NCI-H1436 treated with DMSO at 0.1 percent for 48 hours (cell line): ENCODE results near the gene CYB5R2.

Experiments used
- DNase-seq: peaks from one replicate; lab custom pipeline; 2025; lab: John Stamatoyannopoulos, UW

CYB5R2 gene

DNA sequence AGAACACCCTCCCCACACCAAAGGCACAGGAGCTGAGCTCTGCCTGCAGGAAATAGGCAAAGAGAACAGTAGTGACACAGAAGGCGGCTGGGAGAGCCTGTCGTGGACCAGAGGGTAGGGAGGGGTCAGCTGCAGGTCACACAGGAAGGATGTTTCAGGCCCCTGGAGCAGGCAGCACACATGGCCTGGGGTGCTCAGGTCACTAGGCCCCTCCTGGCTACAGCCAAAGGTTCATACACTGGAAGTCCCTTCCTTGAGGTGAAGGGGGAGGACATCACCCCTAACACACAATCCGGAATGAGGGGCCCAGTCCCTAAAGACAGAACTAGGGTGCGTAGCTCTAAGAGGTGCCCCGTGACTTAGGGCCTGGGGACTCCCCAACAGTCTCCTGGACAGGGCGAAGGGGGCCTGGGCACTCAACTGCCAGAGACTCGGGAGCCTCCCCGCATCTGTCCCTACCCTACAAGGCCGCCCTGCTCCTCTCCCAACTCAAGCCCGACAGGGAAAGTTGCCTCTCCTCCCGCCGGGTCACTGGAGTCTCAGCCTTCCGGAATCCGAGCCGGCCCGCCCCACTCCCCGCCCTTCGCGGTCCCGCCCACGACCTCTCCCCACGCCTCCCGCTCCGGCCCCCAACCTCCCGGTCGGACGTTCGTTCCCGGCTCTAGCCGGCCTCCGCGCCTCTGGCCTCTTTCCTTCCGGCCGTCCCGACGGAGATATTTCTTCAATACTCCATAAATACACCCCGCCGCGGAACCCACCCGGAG lies at the start of gene CYB5R2:
Gene CYB5R2 (minus strand): TSS at position 541 of the 764 bp plus-strand sequence. CDS start 675 bp downstream, outside the sequence.
- no peak for DNase-seq

DNA sequence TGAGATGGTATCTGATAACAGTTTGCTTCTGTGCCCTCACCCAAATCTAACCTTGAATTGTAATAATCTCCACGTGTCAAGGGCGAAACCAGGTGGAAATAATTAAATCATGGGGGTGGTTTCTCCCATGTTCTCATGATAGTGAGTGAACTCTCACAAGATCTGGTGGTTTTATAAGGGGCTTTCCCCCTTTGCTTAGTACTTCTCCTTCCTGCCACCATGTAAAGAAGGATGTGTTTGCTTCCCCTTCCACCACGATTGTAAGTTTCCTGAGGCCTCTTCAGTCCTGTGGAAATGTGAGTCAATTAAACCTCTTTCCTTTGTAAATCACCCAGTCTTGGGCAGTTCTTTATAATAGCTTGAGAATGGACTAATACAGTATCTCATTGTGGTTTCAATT lies 41.5 kb upstream of the CYB5R2 start:
- DNase-seq = no peak

DNA sequence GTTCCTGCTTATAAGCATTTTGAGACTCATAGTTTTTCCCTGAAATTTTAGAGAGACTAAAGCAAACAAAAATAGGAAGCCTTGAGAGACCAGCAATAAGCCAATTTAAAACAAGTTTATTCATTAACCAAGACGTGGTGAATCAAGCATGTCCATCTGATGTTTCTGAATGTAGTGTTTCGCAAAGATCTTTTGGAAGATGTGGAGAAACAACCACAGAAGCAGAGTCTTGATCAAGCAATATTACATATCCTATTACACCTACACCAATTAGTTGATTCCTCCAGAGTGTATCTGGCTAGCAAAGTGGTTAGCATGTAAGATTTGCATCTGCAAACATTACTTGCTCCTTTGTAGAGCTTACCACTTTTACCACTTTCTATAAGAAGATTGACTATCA lies 33.1 kb upstream of the CYB5R2 start, which contains the start of gene OVCH2:
Gene OVCH2 (minus strand): TSS at position 101 of the 400 bp plus-strand sequence. CDS start 83 bp downstream, at position 18.
- no peak for DNase-seq

DNA sequence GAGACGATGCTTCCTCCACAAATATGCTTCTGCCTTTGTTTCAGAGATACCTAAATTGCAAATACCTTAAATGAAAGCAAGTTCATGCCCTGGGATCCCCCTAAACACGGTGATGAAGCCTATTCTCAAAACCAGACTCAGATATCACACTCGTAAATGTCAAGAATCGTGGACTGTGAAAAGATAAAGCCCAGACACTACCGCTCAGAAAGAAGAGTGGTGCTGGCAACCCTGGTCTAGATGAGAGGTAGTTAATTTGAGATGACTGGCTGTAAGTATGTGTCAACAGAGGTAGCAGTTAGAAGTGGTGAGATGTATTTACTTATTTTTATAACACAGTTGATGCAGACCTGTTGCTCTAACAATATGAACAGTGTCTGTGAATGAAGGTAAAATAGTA lies 30.4 kb upstream of the CYB5R2 start:
- no peak for DNase-seq

DNA sequence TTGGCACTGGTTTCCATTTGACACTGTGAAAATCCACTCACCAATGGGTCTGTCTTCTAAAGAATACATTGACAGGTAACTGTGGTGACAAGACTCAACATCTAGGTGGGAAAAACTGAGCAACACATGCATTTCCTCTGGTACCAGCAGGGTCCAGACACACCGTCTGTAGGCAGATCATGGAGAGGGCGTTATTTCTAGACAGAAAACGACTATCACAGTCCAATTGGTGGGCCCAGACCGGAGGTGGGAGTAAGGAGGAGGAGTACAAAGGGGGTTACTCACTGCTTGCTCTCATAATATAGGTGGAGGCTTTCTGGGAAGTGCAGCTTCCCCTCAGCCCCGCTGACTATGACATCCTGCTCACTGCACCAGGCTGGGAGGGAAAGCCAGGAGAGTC lies 23.1 kb upstream of the CYB5R2 start:
- no peak for DNase-seq

DNA sequence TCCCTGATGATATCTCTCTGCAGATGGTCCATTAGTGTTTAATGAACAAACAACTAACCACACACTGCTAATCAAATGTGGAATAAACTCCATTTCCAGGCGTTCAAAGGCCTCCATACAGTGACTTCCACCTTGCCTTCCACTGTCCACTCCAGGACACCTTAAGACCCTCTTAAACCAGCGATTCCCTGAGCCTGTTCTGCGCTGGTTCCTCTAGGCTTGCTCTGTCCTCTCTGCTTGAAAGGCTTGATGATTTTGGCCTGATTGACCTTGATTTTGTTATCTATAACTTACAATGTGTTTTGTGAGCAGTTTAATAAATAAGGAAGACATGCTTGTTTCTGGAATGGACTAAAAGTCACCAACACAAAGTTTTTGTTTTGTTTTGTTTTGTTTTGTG lies 20.9 kb upstream of the CYB5R2 start:
- DNase-seq = no peak

DNA sequence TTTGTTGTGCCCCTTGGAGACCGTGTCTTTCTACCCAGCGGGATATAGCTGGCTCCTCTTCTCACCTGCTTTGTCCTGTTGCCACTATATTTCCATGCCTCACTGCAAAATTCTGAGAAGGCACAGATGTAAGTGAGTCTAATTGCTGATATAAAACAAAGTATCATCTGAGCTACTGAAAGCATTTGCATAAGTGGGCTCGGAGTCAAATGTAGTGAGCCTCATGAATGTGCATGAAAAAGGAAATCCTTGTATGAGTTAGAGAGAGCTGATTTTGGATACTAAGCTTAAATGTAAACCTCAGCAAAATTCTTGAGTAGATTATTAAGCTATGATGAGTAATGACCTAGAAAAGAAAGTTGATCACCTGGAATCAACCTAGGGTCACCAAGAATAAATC lies 19.1 kb upstream of the CYB5R2 start:
- DNase-seq = no peak

DNA sequence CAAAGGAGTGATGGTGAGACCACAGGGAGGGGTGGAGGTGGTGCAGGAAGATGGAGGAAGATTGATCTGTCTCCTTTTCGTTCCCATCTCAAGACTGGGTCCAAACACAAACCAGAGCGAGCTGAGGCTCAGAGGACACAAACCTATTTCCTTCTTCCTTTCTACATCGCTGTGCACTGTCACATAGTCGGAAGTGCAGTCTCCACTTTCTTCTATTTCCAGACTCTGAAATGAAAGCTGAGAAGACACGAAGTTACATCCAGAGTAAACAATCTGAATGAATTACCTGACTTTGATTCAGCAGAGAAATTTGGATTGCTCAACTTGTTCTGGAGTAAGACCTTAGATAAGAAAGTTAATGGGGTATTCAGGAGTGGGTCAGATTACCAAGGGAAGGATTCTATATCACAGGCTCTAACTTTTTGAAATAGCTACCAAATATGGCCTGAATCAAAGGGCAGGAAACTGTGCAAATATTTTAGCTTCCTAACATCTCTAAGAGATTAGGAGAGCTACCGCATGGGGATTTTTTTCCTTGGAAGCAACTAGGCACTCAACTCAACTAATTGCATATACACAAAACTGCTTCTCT lies 18.6 kb upstream of the CYB5R2 start:
- no peak for DNase-seq

DNA sequence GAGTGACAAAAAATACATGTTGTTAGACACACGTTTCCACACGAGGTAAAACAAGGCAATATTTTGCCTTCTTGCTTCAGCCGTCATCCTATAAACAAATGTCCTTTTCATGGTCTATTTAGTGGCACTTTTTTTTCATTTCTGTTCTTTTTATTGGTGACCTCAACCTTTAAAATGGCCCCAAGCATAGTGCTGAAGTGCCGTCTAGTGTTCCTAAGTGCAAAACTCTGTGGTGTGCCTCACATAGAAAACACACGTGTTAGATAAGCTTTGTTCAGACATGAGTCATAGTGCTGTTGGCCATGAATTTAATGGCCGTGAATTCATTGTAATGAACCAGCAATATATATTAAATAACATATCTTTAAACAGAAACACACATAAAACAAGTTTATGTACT lies 17.3 kb upstream of the CYB5R2 start:
- no peak for DNase-seq

DNA sequence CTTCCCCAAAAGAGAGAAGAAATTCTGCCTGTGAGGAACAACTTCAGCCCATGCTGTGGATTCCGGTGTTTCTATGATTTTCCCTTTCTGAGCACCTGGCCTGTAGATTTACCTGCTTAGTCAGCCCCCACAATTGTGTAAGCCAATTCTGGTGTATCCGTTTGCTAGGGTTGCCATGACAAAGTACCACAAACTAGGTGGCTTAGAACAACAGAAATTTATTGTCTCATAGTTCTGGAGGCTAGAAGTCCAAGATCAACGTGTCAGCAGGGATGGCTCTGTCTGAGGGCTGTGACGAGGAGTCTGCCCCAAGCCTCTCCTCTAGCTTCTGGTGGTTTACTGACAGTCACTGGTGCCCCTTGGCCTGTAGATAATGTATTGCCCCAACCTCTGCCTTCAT lies 15.9 kb upstream of the CYB5R2 start:
- DNase-seq = no peak

DNA sequence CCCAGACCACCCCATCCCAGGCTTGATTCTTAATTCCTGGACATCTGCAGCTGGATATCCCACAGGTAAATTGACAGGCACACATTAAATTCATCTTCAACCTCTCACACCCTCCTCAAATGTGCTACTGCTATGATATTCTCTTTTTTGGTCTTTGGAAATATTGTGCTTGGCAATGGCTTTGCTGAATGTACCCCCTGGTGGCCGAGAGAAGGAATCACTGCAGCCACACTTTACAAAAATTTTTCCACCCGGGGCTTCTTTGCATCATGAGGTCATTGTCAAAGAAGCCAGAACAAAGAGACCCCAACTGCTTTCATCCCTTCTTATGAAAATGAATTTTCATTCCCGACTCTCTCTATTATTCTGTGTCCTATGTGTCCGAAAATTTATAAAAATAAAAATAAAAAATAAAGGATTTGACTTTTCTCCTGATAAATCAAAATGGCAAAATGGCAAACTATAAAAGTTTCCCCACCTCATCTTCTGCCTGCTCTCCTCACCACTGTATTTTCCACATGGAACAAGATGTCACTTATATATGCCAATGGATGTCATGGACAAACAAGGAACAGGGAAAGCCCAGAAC lies 15.0 kb upstream of the CYB5R2 start:
- no peak for DNase-seq

DNA sequence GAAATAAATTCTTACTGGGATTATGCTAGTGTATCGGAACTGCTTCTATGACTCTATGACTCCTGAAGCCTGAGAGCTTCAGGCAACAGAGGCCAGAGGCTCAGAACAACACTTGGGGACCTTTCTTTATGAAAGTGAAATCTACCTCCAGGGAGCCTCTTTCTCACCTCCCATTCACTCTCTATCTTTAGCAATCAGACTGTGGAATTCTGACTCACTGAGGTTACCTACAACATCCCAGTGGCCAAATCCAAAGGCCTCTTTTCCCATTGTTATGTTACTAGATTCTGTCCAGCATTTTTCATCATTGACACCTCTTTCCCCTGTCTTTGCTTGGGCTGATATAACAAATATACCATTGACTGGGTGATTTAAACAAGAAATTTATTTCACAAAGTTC lies 14.1 kb upstream of the CYB5R2 start:
- no peak for DNase-seq

DNA sequence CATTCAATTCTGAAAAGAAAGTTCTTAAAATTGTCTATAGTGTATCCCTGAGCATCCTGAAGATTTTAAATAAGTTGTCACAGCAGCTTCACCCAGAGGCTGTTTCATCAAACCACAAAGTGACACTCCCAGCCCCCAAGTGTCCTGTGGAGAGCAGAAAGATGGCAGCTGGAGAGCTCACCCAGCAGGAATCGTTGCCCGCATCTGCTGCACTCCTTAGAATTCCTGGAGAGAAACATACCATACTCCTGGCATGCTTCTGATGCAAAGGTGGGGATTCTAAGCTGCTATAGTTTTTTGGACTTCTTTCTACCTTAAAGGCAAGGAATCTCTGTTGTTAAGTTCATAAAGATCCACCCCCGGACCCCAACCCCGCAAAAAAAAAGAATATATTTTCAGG lies 13.5 kb upstream of the CYB5R2 start:
- no peak for DNase-seq

DNA sequence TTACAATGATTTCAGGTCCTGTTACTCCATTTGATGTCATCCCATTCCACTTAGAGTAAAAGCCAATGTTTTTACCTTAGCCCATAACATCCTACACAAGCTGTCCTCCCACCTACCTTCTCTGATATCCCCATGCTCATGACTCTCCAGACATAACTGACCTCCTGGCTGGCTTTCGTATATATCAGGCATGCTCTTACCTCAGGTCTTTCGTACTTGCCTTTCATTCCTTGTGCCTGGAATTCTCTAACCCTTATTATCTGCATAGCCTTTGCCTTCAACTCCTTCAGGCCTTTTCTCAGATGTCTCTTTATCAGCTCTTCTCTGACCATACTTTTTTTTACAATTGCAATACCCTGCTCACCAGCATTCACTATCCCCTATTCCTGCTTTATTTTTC lies 10.3 kb upstream of the CYB5R2 start:
- DNase-seq = no peak

DNA sequence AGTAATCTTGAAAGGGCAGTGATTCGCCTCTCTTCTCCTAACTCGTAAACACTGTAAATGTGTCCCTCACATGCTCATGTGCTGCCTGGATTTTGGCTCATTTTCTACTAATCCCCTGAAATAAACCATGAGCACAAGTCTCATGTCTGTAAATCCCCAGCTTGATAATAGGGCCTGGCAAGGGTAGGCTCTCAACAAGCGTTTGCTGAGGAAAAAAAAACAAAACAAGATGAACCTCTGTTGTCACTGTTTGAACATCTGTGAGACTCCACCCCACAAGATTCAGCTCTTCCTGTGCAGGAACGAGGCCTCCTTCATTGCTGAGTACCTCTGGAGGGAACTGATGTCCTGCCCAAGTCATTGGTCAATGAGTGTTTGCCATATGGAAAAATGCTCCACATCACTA lies 4.5 kb upstream of the CYB5R2 start:
- no peak for DNase-seq

DNA sequence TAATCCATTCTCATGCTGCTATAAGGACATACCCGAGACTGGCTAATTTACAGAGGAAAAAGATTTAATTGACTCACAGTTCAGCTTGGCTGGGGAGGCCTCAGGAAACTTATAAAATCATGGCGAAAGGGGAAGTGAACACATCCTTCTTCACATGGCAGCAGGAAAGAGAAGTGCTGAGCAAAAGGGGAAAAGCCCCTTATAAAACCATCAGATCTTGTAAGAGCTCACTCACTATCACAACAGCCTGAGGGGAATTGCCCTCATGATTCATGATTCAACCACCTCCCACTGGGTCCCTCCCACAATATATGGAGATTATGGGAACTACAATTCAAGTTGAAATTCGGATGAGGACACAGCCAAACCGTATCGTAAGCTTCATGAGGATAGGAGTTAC lies 3.8 kb upstream of the CYB5R2 start:
- no peak for DNase-seq

DNA sequence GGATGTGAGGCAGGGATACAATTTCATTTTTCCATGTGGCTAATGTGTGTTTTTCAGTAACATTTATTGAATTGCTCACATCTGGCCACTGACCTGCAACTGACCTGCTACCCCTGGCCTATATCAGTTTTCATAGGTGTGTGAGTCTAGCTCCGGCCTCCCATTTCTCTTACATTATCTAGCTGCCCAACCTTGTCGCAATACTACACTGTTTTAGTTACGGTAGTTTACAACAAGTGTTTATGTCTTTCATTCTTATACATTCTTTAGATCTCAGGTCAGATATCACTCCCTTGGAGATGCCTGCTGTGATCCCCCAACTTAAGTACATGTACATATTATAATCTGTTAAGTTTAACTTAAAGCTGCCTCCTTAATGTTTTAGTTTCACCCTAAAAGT lies 2.3 kb upstream of the CYB5R2 start:
- DNase-seq = no peak

DNA sequence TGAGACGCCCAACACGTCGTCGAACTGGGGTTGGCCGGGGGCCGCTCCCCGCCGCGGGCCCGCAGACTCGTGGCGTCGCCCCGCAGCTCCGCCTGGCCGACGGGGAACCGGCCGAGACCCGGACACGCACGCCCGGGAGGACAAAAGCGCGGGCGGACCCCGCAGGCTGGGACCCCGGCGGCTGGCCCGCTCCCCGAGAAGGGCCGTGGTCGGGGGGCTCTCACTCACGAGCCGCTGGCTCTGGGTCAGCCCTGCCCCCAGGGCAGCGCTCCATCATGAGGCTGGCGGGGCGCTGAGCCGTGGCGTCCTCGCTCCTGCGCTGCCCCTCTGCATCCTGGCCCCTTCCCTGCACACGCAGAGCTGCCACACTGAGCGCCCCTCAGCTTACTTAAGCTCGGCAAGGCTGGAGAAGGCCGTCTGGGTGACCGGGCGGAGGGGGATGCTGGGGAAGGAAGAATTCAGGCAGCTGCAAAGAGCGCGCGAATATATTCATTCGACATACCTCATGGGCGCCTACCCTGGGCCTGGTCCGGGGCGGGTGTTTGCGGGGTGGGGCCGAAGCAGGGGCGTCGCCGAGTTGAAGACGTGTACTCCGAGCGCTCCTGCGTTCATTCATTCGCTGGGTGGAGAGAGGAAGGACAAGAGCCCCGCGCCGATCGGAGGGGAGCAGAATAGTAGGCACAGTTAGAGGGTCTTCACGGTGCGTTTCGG lies 579 bp upstream of the CYB5R2 start:
- DNase-seq = no peak

DNA sequence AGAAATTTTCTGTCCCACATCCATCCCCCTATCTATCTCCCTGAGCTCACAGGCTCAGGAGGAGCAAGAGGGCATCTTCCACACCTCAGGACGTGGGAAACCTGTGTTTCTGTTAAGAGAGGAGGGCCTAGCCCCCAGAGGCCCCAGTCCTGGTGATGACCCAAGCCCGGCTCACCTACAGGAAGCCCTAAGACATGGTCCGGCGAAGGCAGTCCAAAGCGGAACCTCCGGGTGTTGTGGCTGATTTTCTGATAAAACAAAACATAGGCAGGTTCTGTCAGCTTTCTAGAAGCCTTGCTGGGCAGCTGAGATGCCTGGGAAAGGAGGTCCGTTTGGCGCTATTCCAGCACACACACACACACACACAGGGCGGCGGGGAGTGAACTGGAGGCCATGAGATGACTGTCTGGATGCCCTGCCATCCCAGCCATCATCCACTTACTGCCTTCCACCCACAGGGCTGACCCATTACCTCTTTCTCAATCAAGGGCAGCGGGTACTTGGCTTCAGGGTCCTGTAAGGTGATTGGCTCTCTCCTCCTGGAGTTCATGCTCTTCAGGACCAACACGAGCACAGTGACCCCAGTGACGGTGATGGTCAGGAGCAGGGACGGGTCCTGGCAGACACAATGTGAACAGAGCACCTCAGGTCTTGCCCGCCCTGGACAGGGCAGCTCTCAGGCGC lies 882 bp downstream of the CYB5R2 start:
- DNase-seq = no peak

DNA sequence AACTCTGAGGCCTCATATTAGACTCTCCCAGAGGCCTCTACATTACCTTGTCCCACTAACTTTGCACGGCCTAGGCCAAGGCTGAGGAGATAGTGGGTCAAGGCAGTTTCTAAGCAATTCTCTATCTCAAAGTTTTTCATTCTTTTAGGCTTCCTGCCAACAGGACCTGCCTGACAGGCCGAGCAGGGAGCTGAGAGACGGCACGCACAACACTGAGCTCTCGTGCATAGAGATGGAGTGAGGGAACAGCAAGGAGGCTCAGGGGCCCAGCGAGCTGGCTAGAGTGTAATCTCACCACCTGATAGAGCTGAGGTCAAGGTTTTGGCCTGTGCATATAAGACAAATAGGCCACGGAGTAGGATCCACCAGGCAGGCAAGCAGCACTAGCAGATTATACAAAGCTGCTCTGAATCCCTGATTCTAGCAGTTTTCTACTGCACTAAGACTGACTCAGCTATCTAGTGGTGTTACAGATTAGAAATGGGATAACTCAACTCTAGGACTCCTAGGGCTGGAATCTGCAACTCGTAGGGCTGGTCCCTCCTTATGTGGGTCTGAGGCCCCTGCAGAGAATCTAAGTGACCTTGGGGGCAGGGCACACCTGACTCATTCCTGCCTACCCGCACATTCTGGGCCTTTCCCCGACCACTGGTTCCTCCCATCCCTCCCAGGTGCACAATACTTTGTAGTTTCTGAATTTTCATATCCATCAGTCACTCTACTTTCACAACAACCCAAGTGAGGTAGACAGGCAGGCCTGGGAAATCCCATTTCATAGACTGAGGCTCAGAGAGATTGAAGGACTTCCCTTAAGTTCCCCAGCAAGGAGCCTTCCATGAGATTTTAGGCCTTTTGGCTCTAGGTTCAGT lies 1.7 kb downstream of the CYB5R2 start:
- no peak for DNase-seq

DNA sequence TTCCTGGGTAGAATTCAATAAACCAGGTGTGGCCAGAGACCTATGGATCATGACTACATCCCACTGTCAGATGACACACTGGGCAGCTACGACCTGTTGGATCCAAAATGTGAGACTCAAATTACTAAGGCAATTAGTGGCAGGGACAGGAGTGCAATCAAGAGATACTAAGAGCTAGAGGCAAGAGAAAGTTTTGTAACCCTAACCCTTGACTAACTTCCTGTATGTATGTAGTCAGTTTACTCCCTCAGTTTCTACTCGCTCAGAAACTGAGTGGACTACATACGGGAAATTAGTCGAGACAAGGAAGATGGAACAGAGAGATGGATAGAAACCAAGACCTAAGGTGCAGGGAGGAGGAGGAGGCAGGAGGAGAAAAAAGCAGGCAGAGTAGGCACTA lies 2.7 kb downstream of the CYB5R2 start:
- DNase-seq = no peak
